ENCODE results near the gene CACNG4.

DNA sequence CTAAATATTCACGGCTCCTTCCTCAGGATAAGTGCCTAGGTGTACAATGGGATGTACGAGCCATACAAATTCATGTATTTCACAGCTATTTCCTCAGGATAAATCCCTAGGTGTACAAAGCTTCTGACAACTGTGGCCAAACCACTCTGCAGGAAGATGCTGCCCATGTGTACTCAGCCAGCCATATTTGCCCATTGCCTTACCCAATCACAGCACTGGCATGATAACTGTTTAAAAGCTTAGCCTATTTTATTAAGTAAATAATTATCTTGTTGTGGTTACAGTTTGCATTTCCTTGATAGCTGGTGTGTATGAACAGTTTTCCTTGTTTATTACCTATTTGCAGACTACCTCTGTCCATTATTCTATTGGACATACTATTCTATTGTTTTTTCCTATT, 115.0 kb downstream of the CACNG4 start:
- TF ChIP-seq POLR2AphosphoS5 (IDR thresholded peaks at IDR 0.05) (no peak), POLR2A (IDR thresholded peaks at IDR 0.05) (no peak)
- TF ChIP-seq, protein P1, sequence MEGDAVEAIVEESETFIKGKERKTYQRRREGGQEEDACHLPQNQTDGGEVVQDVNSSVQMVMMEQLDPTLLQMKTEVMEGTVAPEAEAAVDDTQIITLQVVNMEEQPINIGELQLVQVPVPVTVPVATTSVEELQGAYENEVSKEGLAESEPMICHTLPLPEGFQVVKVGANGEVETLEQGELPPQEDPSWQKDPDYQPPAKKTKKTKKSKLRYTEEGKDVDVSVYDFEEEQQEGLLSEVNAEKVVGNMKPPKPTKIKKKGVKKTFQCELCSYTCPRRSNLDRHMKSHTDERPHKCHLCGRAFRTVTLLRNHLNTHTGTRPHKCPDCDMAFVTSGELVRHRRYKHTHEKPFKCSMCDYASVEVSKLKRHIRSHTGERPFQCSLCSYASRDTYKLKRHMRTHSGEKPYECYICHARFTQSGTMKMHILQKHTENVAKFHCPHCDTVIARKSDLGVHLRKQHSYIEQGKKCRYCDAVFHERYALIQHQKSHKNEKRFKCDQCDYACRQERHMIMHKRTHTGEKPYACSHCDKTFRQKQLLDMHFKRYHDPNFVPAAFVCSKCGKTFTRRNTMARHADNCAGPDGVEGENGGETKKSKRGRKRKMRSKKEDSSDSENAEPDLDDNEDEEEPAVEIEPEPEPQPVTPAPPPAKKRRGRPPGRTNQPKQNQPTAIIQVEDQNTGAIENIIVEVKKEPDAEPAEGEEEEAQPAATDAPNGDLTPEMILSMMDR (IDR thresholded peaks at IDR 0.05) = no peak
